GM21786 (cell line): ENCODE results near the gene TREX2.

Source experiments
- ATAC-seq: cut with Tn5 transposase; IDR thresholded peaks from one replicate; pipeline ENCODE4 v1.9.1; 2021; ENCODE audit not compliant: unreplicated experiment

The TREX2 gene

GRCh38 chrX:153445856-153446635 lies at the start of gene TREX2:
TREX2 (minus strand) TSS chrX:153446056; CDS start chrX:153445430, 626 bp downstream.
- ATAC-seq, result no peak

DNA sequence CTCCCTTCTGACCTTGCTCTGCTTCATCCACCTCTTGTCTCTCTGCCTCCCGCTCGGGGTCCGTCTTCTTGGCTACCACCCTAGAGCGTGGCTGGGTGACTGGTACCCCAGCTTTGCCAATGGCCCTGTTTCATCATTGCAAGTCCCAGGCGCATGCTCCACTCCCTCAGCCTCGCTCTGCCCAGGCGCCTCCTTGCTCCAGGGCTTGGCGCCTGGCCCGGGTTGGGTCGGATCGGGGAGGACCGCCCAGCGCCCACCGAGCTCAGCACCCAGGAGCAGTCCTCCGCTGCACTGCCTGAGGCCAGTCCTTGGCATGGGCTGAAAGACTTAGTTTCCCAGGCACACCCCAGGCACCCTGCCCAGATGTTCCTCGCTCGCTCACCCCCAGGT lies 49.5 kb upstream of the TREX2 start:
- no peak for ATAC-seq

DNA sequence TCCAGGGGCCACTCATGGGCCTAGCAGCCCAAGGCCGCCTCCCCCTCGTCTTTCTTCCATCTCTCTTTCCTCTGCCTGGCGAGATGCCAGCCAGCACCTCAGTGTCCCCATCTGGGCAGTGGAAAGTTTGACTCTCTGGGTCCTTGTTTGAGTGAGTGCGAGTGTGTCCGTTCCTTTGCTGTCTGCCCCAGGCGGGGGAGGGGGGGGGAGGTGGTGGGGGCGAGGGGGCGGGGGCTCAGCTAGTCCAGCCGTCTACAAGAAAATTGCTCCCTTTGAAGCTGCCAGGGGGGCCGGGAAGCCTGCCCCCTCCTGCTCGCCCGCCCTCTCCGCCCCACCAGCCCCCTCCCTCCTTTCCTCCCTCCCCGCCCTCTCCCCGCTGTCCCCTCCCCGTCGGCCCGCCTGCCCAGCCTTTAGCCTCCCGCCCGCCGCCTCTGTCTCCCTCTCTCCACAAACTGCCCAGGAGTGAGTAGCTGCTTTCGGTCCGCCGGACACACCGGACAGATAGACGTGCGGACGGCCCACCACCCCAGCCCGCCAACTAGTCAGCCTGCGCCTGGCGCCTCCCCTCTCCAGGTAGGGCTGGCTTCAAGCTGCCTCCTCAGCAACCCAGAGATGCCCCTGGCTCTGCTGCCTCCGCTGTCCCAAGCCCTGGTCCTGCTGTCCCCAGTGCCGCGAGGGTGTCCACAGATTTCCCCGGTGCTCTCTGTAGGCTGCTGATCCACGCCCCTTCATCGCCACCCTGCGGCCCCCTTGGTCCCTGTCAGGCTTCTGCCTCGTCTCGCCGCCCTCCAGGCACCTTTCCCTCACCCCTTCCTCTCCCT lies 48.9 kb upstream of the TREX2 start, which contains the start of gene BGN:
Gene BGN (plus strand): TSS at position 440 of the 821 bp plus-strand sequence. CDS start 9,652 bp downstream, outside the sequence.
- no peak for ATAC-seq

- ATAC-seq, result no peak
These were observed 48.2 kb upstream of the TREX2 start for GRCh38 chrX:153494061-153494460.

DNA sequence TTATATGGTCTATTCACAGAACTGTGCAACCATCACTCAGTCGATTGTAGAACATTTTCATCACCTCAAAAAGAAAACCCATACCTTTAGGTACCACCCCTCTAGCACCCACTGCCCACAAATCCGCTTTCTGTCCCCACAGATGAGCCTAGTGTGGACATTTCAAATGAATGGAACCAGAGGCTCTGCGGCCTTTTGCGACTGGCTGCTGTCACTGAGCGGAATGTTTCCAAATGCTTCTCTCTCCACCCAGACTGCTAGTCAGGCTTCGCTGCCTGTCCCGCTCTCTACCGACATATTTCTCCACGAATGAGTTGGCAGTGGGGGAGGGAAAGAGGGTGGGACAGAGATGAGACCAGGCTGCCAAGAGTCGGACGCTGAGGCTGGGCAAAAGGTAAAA lies 47.2 kb upstream of the TREX2 start:
- no peak for ATAC-seq

DNA sequence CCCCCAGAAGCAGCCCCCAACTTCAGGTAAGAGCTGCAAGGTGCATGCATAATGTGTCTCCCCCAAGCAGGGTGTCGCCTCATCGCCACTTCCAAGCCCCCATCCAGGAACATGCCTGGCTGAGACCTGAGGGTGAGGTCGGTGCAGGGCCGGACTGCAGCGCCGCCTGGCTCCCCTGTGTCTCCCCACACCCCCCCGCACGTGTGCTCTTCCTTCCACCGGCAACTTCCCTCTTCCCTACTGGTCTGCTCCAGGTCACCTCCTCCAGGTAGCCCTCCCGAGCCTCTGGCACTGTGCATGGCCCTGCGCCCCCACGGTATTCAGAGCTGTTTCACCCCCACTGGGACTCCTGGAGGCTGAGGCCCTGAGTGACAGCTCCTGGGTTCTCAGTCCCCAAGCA lies 46.7 kb upstream of the TREX2 start:
- no peak for ATAC-seq

DNA sequence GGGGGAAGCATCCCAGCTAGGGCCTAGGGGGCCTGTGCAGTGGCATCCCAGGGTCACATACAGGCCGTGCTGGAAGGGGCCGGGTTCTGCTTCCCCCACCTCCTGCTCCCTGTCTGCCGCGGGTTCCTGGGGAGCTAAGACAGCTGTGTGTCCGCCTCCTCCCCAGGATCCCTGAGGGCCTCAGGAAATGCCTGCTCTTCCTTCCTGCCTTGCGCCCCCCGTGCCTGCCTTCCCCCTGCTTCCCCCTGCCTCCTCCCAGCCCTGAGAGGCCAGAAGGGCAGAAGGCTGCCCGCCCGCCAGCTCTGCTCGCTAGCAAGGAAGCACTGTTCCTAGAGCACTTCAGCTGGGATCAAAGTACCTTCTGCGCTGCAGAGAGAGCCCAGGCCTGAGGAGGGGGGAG lies 46.1 kb upstream of the TREX2 start:
- ATAC-seq, result no peak

- ATAC-seq, result no peak
These were observed 45.6 kb upstream of the TREX2 start for GRCh38 chrX:153491351-153491914.

GRCh38 chrX:153490217-153490930 lies 44.5 kb upstream of the TREX2 start:
- ATAC-seq, result no peak

- no peak for ATAC-seq
These were observed 42.5 kb upstream of the TREX2 start for GRCh38 chrX:153488231-153488914.

GRCh38 chrX:153487590-153488071 lies 41.8 kb upstream of the TREX2 start:
- ATAC-seq, result no peak

- ATAC-seq, result no peak
These were observed 40.3 kb upstream of the TREX2 start for GRCh38 chrX:153486171-153486570.

DNA sequence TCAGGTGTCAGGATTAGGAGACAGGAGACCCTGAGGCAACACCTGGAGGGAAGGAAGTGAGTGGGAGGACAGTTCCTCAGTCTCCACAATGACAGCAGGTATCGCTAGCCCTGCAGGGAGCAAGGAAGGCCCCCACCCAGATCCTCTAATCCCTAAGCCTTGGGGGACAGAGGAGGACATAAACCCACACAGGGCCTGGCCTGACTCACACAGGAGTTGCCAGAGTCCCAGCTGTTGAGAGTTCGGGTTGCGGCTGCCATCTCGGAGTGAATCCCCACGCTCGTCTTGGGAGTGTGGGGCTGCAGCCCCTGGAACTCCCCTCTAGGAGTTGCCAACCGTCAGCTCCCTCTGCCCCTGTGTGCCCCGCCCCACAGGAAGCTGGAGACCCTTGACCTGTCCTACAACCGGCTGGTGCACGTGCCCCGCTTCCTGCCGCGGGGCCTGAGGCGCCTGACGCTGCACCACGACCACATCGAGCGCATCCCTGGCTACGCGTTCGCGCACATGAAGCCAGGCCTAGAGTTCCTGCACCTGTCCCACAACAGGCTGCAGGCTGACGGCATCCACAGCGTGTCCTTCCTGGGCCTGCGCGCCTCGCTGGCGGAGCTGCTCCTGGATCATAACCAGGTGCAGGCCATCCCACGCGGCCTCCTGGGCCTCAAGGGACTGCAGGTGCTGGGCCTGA lies 39.7 kb upstream of the TREX2 start:
- ATAC-seq, result no peak

- ATAC-seq, result no peak
These were observed 36.6 kb upstream of the TREX2 start for GRCh38 chrX:153482376-153483015.

- no peak for ATAC-seq
These were observed 35.2 kb upstream of the TREX2 start for GRCh38 chrX:153481043-153481442.

GRCh38 chrX:153478746-153479145 lies 32.9 kb upstream of the TREX2 start:
- ATAC-seq, result no peak

DNA sequence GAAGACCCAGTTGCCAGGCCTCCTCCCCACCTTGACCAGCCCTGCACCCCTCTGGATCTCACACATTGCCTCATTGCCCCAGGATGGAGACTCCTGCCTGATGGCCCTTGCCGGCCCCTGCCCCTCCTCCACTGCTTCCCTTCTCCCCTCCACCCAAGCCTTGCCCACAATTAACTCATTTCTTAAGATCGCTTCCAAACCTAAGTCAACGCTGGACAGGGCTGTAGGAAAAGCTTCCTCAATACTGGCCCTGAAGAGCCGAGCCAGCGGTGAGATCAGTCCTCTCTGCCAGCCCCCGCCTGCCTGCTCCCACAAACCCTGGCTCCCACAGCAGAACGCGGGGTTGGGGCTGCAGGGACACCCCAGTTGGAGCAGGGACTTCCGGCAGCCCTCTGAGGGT lies 32.0 kb upstream of the TREX2 start:
- ATAC-seq, result no peak

DNA sequence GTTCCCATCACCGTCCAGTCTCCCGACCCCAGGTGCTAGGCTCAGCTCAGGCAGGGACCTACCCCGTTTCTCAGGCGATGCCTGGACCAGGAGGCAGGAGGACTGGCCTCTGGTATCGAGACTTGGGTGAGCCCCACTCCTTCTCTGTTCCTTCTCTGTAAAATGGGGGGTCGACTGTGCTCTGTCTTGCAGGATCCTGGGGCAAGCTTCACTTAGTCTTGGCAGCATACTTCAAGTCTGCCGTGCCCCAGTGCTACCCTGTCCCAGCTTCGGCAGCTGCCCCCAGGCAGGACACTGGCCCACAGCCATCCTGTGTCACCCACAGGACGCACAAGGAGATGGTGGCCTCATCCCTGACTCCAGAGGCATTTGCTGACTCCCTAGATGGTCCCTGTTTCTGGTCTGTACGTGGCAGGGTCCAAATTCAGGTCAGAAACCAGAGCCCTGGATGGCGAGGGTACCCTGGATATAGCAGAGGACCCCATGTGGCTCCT lies 31.6 kb upstream of the TREX2 start:
- no peak for ATAC-seq

- ATAC-seq, result no peak
These were observed 31.0 kb upstream of the TREX2 start for GRCh38 chrX:153476666-153477363.
